ENCODE results near the gene RTL1.

Gene RTL1

DNA sequence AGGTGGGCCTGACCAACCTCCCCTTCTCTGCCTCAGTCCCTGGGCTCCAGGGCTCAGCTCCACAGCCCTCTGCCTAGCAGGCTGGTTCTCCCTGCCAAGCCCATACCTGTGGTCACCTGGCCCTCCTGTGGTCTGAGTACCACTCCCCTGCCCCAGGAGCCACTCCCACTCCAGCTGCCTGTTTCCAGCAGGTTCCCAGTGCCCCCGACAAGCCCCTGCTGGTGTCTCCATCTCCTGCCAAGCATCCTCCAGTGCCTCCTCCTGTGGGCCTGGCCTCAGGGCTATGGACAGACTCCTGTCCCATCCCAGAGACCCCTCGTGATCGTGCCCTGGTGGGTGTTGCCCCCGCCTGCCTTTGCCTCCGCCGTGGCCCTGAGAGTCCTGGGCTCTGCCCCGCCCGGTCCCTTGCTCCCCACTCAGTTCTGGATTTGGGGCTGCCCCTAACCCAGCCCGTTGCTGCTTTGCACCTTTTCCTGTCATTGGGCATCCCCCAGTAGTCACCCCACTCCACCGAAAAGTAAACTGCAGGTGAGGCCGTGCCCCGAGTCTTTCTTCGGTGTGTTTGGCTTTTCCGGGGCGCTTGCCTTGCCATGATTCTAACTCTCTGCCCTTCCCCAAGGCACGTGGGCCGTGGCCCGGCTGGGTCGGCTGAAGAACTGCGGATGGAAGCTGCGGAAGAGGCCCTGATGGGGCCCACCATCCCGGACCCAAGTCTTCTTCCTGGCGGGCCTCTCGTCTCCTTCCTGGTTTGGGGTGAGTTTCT, 67.8 kb downstream of the RTL1 start:
- H3K4me3 Mint-ChIP-seq = no peak overlapping the region
- H3K27me3 Mint-ChIP-seq (ENCODE audit: low read depth) = no peaks in the 10 kb centered on the region
- no peak overlapping the region for H3K27ac Mint-ChIP-seq
- H3K9me3 Mint-ChIP-seq = no peaks in the 10 kb centered on the region
- DNase-seq (ENCODE audit: low spot score) = no peak
- no peaks in the 10 kb centered on the region for H3K4me1 Mint-ChIP-seq (ENCODE audit: low read depth)
- H3K36me3 Mint-ChIP-seq (ENCODE audit: low read depth) = no peaks in the 10 kb centered on the region

- Mint-ChIP-seq H3K36me3 (ENCODE audit: low read depth) (no peaks in the 10 kb centered on the region), H3K27me3 (ENCODE audit: low read depth) (no peaks in the 10 kb centered on the region), H3K9me3 (no peaks in the 10 kb centered on the region), H3K27ac (no peak overlapping the region), H3K4me3 (no peak overlapping the region), H3K4me1 (ENCODE audit: low read depth) (no peaks in the 10 kb centered on the region)
- DNase-seq (ENCODE audit: low spot score) = no peak
Measured at GRCh38 chr14:100834794-100835547, 68.6 kb downstream of the RTL1 start.

DNA sequence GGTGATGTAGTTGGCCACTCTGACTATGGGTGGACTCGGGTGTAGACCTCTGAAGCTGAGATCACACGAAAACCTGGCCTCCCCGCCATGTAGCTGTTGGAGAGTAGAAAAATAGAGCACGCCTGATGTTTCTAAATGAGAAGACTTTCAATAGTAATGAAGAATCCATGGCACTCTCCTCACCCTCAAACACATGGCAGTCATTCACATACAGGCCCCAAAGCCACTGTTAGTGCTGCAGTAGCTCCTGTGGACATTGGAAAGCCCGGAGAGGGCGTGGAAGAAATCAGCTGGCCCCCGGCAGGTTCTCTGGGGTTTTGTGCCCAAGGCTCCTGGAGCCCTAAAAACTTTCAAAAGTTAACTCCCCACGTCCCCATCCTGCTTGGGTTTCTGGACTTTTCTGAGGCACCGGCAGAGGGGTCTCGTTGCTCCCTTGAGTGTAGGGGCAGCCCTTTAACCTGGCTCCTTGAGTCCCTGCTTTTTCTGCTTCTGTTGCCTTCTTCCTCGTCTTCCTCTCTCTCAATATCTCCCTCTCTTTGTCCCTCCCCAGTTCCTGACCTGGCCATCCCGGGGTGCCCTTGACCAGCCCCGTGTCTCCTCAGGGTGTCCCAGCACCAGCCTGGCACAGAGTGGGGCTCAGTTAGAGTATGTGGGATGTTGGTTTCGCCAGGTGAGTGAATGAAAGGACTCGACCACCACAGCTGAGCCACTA, 69.3 kb downstream of the RTL1 start:
- H3K36me3 Mint-ChIP-seq (ENCODE audit: low read depth) = no peaks in the 10 kb centered on the region
- no peak overlapping the region for H3K4me3 Mint-ChIP-seq
- H3K4me1 Mint-ChIP-seq (ENCODE audit: low read depth) = no peaks in the 10 kb centered on the region
- no peaks in the 10 kb centered on the region for H3K27me3 Mint-ChIP-seq (ENCODE audit: low read depth)
- no peaks in the 10 kb centered on the region for H3K9me3 Mint-ChIP-seq
- H3K27ac Mint-ChIP-seq = no peak overlapping the region
- no peak for DNase-seq (ENCODE audit: low spot score)

DNA sequence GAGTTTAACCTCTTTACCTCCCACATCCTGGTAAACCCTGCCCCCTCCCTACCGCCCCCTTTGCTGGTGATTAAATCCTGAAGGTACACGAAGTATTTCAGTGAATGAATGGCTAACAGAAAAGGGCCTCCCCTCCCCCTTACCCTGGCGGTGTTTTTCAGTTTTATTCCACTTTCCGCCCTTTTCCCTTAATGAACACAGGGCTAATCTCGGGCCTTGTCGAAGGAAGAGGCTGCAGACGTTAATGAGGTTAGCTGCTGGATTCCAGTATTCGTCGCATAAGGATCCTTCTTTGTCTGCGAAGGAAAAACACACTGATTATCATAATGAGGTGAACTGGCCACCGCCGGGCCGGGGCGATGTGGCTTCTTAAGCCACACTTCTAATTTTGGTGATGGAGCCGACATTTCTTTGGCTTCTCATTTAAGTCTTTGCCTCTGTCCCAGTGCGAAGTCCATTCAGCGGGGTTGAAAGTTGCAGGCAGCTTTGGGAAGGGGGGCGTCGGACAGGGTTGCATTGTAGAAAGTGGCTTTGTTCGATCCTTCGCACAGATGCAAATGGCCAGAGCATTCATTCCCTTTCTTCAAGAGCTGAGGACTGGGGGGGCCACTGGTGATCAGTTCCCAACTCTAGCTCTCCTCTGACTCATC, 71.1 kb downstream of the RTL1 start:
- Mint-ChIP-seq H3K4me3 (no peak overlapping the region), H3K4me1 (ENCODE audit: low read depth) (no peaks in the 10 kb centered on the region), H3K27ac (no peak overlapping the region), H3K36me3 (ENCODE audit: low read depth) (peaks cover 1% of the 10 kb centered on the region), H3K9me3 (peaks cover 6% of the 10 kb centered on the region), H3K27me3 (ENCODE audit: low read depth) (peaks cover 6% of the 10 kb centered on the region)
- no peak for DNase-seq (ENCODE audit: low spot score)

DNA sequence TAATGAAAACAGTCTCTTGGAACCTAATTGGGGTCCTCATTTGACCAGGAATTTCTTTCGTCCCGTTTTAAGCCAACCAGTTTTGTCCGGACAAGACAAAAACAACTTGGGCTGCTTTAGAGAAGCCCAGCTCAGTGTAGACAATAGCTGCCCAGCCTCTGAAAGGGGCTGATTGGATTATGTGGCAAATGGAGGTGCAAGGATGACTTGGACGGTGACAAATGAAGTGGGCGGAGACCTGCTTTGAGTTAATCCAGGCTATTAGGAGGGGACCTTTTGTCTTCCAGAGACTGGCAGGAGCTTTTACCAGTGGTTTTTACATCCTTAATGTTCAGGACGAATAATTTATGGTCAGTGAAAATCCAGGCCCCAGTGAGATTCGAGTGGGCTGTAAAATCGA, 72.8 kb downstream of the RTL1 start:
- DNase-seq (ENCODE audit: low spot score) = no peak
- H3K9me3 Mint-ChIP-seq = peaks cover 9% of the 10 kb centered on the region
- H3K4me1 Mint-ChIP-seq (ENCODE audit: low read depth) = no peaks in the 10 kb centered on the region
- peaks cover 1% of the 10 kb centered on the region for H3K36me3 Mint-ChIP-seq (ENCODE audit: low read depth)
- no peak overlapping the region for H3K4me3 Mint-ChIP-seq
- peaks cover 20% of the 10 kb centered on the region for H3K27me3 Mint-ChIP-seq (ENCODE audit: low read depth)
- H3K27ac Mint-ChIP-seq = no peak overlapping the region
